Pancreas (tissue), 10 donors: ENCODE results near the gene MAP3K7. TPM values are rescaled to one million over a fixed set of nuclear protein-coding genes. Genes with fewer than 3 reads are reported as not detected.
A peak's percentile ranks its signal among the peaks of the same experiment; 100 is the strongest.
"Not testable (repeated sequence)": the region's sequence is repeated elsewhere in the genome, so short reads cannot be mapped to it uniquely, and the experiment has no call there.

Experiments
- ATAC-seq, 4 donors: fragments of 200-7000 bp; cut with Tn5 transposase; one replicate each; pipeline versions ENCODE4 v1.8.0 to v1.9.1; 2020; ENCODE audit warnings: mild to moderate bottlenecking in 4 of 4, moderate library complexity in 4 of 4
- DNase-seq, 6 donors: peaks; one replicate each; pipeline ENCODE4 v3.0.0-alpha.2; 2020
- FAIRE-seq: peaks from 2 replicates; lab custom pipeline; 2012; peaks lifted over from hg19 to GRCh38; lab: Jason Lieb, UNC
- H3K27ac ChIP-seq, 4 donors: fragments of 200-600 bp; sonication (generic); 1 replicate in 3 of 4; 2 replicates in 1 of 4; pipeline versions ENCODE4 v1.5.0 to v1.8.0; 2020
- H3K27me3 ChIP-seq, 4 donors: fragments of 200-600 bp; one replicate each; pipeline ENCODE4 v1.8.0; 2021
- H3K36me3 ChIP-seq, 3 donors: fragments of 200-600 bp; sonication (generic) in 1 of 3; one replicate each; pipeline versions ENCODE4 v1.5.0 to v1.8.0; 2020 to 2021
- H3K4me1 ChIP-seq, 3 donors: fragments of 200-600 bp; one replicate each; pipeline ENCODE4 v1.8.0; 2021
- H3K4me3 ChIP-seq, 4 donors: fragments of 200-600 bp; sonication (generic) in 2 of 4; one replicate each; pipeline versions ENCODE4 v1.5.0 to v1.8.0; 2020 to 2021
- H3K9me3 ChIP-seq, 4 donors: fragments of 200-600 bp; one replicate each; pipeline ENCODE4 v1.8.0; 2021
- CTCF ChIP-seq, 4 donors: fragments of 200-600 bp; sonication (generic) in 3 of 4; IDR thresholded peaks; one replicate each; pipeline versions ENCODE4 v1.5.0 to v1.8.0; 2021; ENCODE audit warnings: antibody characterized with exemption in 4 of 4
- WGBS, 2 donors: extraction: QIAGEN DNeasy Blood & Tissue Kit; methylation state at CpG; one replicate each; pipeline ENCODE4 v1.1.7; 2013; 5-methylcytosine and 5-hydroxymethylcytosine counted together
- intact Hi-C, 3 donors: fragments of 100-400 bp; cut with DNase I; formaldehyde crosslinking; loops; one replicate each; pipeline versions ENCODE4 v1.11.1 to v1.14.2; 2022
- polyA plus RNA-seq, 2 donors: library from polyadenylated mRNA; stranded (reverse); fragments of 200-250 nt; gene quantifications; one replicate each; pipeline ENCODE4 v1.2.3, GENCODE V29; 2013
- total RNA-seq, 6 donors: library from RNA; stranded (reverse); fragmentation: NEBNext Ultra II Directional in 4 of 6; extraction: Animal tissue kit (Norgen Biotek cat#: 25700) in 4 of 6; gene quantifications; one replicate each; pipeline versions ENCODE4 v1.2.1 to v1.2.4, GENCODE V29; 2021 to 2023
- donor health status: healthy with polysubstance abuse.
- donor health status: DM: no; HTN: no; CAD: no; lungs with moderate emphysema.
- donor health status: DM: no; HTN: no; CAD: no.
- donor health status: control.
- donor health status: control.
- donor health status: Bipolar disorder and iron deficiency.
- donor health status: DM: yes; HTN: yes; CAD: no.
- donor health status: DM: no; HTN: no; CAD: no.
- donor health status: DM: no; HTN: no; CAD: no.
- donor health status: DM: yes; HTN: yes; CAD: no.

MAP3K7 gene
- total and polyA plus RNA-seq, 8 donors = 4.9 to 13.2 (median 7.4) TPM

- intact Hi-C loops = no loop called here
- no peak for DNase-seq
- Histone ChIP-seq H3K4me1 (no peaks in the 10 kb centered on the region), H3K27me3 (no peaks in the 10 kb centered on the region), H3K9me3 (no peaks in the 10 kb centered on the region), H3K27ac (no peak overlapping the region), H3K36me3 (no peaks in the 10 kb centered on the region), H3K4me3 (no peak overlapping the region)
- ATAC-seq = no peak
- WGBS, 2 donors = 80 to 92% methylated on average over 1 of the region's 1 CpG
- no peak for FAIRE-seq
- no peak for TF ChIP-seq CTCF (IDR thresholded peaks at IDR 0.05)
Measured at GRCh38 chr6:90573624-90574023, 13.2 kb downstream of the MAP3K7 start.

- no peaks in the 10 kb centered on the region for H3K27me3 ChIP-seq
- no peaks in the 10 kb centered on the region for H3K9me3 ChIP-seq
- DNase-seq (no peak), ATAC-seq (no peak), FAIRE-seq (no peak)
- TF ChIP-seq CTCF (IDR thresholded peaks at IDR 0.05) = no peak
- H3K4me3 ChIP-seq = no peak overlapping the region
- 82 to 83% methylated on average over 2 of the region's 2 CpGs for WGBS, 2 donors
- intact Hi-C loops = no loop called here
- H3K36me3 ChIP-seq = no peaks in the 10 kb centered on the region
- H3K4me1 ChIP-seq = no peaks in the 10 kb centered on the region
- H3K27ac ChIP-seq = no peak overlapping the region
Measured at GRCh38 chr6:90572856-90573255, 14.0 kb downstream of the MAP3K7 start.

- Histone ChIP-seq H3K27ac (no peak overlapping the region), H3K4me1 (no peaks in the 10 kb centered on the region), H3K4me3 (no peak overlapping the region), H3K36me3 (no peaks in the 10 kb centered on the region), H3K9me3 (no peaks in the 10 kb centered on the region), H3K27me3 (no peaks in the 10 kb centered on the region)
- DNase-seq (no peak), FAIRE-seq (no peak), ATAC-seq (no peak)
- intact Hi-C loops = no loop called here
- no peak for TF ChIP-seq CTCF (IDR thresholded peaks at IDR 0.05)
Measured at GRCh38 chr6:90569223-90569622, 17.6 kb downstream of the MAP3K7 start.

- ATAC-seq, H3K27ac ChIP-seq, DNase-seq, FAIRE-seq, H3K4me3 ChIP-seq, intact Hi-C loops, H3K27me3 ChIP-seq, H3K9me3 ChIP-seq, H3K4me1 ChIP-seq, H3K36me3 ChIP-seq: not testable (repeated sequence)
- WGBS, 2 donors = 91 to 100% methylated on average over 1 of the region's 1 CpG
Measured at GRCh38 chr6:90567682-90568081, 19.2 kb downstream of the MAP3K7 start.

GRCh38 chr6:90562341-90562740, 24.5 kb downstream of the MAP3K7 start:
- 94 to 96% methylated on average over 7 to 8 of the region's 9 CpGs for WGBS, 2 donors

GRCh38 chr6:90559931-90560330, 26.9 kb downstream of the MAP3K7 start:
- H3K27me3 ChIP-seq = no peaks in the 10 kb centered on the region
- H3K27ac ChIP-seq = no peak overlapping the region
- no peak for FAIRE-seq
- no peaks in the 10 kb centered on the region for H3K4me1 ChIP-seq
- H3K4me3 ChIP-seq = no peak overlapping the region
- WGBS, 2 donors = 92 to 95% methylated on average over 4 of the region's 4 CpGs
- H3K9me3 ChIP-seq = no peaks in the 10 kb centered on the region
- intact Hi-C loops = no loop called here
- peaks cover 0 to 41% (median 5%) of the 10 kb centered on the region in 3 donors for H3K36me3 ChIP-seq
- no peak for DNase-seq
- ATAC-seq = no peak
- no peak for TF ChIP-seq CTCF (IDR thresholded peaks at IDR 0.05)

More at GRCh38 chr6:90562341-90562740, 24.5 kb downstream of the MAP3K7 start:
- H3K27me3 ChIP-seq, FAIRE-seq, ATAC-seq, intact Hi-C loops, H3K4me1 ChIP-seq, H3K4me3 ChIP-seq, H3K9me3 ChIP-seq, H3K27ac ChIP-seq: not testable (repeated sequence)
- DNase-seq = peak in 1 of 6 donors; percentile 44
- H3K36me3 ChIP-seq = peaks cover 0 to 26% (median 5%) of the 10 kb centered on the region in 3 donors
